IPS-15b (cell line): ENCODE results near the gene HOXA10.

Source experiments
- H3K27me3 ChIP-seq: one replicate; pipeline ENCODE4 v1.6.1; 2013; ENCODE audit warnings: low read length; ENCODE audit not compliant: control insufficient read depth, insufficient read depth
- H3K36me3 ChIP-seq: one replicate; pipeline ENCODE4 v1.6.1; 2013; ENCODE audit warnings: low read length; ENCODE audit not compliant: control insufficient read depth, insufficient read depth
- H3K4me1 ChIP-seq: one replicate; pipeline ENCODE4 v1.6.1; 2013; ENCODE audit warnings: mild to moderate bottlenecking, low read length; ENCODE audit not compliant: control insufficient read depth, insufficient read depth
- H3K4me3 ChIP-seq: one replicate; pipeline ENCODE4 v1.5.1; 2013; ENCODE audit warnings: low read depth, low read length
- H3K9ac ChIP-seq: one replicate; pipeline ENCODE4 v1.6.1; 2013; ENCODE audit warnings: low read depth, mild to moderate bottlenecking, low read length
- H3K9me3 ChIP-seq: one replicate; pipeline ENCODE4 v1.6.1; 2013; ENCODE audit warnings: mild to moderate bottlenecking, low read length; ENCODE audit not compliant: control insufficient read depth, insufficient read depth

HOXA10 gene

DNA sequence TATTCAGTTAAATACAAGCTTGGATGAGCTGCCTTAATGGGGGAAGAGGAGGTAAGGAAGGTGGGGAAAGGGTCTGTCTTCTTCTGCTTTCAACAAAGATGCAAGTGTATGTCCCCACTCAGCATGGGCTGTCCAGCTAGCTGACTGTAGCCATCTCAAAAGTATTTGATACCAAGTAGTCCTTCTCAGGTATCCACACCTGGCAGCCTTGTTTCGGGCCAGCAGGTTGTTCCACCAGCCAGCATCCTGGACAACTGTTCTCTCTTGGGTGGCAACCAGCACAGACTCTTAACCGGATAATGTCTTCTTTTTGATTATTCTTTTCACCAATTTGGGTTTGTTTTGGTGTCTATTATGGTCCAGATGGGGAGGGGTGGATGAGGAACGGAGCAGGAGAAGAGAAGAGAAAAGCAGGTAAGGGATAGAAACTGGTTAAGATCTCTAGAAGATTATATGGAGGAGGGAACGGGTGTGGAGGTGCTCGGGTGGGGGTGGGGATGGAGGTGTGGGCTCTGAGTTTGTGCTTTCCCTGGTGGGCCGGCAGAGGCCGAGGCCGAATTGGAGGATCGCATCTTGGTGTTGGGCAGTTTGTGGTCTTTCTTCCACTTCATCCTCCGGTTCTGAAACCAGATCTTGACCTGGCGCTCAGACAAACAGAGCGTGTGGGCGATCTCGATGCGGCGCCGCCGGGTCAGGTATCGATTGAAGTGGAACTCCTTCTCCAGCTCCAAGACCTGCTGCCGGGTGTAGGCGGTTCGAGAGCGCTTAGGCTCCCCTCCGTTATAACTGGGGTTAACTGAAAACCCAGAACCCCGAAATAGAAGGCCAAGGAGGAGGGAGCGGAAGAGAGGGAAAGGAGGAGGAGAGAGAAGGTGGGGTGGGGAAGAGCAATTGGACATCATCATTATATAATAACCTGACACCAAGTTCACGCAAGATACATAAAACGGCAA is 45.1 kb downstream of the HOXA10 start:
- Histone ChIP-seq H3K9ac (no peak overlapping the region), H3K4me3 (peak overlapping the region; percentile 3), H3K27me3 (peaks cover 92% of the 10 kb centered on the region)

DNA sequence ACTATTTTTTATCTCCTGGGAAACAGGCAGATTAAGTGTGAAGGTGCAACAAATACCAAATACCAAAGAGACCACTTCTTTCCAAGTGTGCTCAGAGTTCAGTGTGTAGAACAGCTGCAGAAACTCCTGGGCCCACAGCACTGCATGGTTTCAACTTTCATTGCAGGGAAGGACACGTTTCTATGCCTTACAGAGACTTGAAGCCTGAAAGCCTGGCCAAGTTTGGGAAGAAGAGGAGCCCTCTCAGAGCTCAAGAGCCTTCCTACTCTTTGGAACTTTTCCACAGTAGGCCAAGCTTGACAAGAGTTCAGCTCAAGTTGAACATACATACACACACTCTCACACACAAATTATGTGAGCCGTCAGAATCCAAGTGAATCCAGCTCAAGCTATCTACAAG is 46.1 kb downstream of the HOXA10 start:
- Histone ChIP-seq H3K36me3 (no peaks in the 10 kb centered on the region), H3K27me3 (peaks cover 92% of the 10 kb centered on the region), H3K4me3 (peak overlapping the region; percentile 14), H3K9ac (no peak overlapping the region), H3K4me1 (no peaks in the 10 kb centered on the region), H3K9me3 (no peaks in the 10 kb centered on the region)

More for the DNA sequence above, 45.1 kb downstream of the HOXA10 start:
- Histone ChIP-seq H3K36me3 (no peaks in the 10 kb centered on the region), H3K9me3 (no peaks in the 10 kb centered on the region), H3K4me1 (no peaks in the 10 kb centered on the region)

DNA sequence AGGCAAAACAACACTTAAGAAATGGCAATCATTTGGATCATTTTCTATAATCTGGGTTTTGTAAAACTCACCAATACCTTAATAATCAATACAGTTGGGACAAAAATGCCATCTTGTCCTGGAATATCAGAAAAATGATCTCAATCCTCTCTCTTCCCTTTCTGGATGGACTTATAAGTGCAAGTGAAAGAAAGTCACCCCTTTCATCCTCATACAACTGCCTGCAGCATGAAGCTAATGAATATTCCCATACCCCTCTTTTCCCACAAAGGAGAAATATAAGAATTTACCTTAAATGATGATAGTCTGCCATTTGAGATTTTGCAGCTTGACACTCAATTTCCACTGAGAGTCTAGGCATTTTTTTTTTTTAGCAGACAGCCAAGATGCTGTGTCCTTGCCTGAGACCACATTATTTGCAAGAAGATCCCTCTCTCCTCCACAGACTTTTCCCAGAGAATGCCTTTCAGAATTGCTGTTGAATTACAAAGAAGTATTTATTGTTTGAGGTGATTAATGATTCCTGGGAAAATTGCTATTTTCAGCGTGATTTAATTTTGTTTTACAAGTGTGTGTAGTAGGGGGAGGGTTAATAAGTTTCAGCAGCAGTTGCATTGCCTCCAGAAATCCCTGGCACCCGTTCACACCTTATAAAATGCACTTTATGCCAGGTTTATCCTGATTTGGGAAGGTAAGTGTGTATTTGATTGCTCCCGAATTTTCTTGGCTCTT is 47.4 kb downstream of the HOXA10 start:
- no peaks in the 10 kb centered on the region for H3K4me1 ChIP-seq
- no peak overlapping the region for H3K9ac ChIP-seq
- H3K9me3 ChIP-seq, result no peaks in the 10 kb centered on the region
- no peak overlapping the region for H3K4me3 ChIP-seq
- H3K27me3 ChIP-seq, result peaks cover 92% of the 10 kb centered on the region
- no peaks in the 10 kb centered on the region for H3K36me3 ChIP-seq

DNA sequence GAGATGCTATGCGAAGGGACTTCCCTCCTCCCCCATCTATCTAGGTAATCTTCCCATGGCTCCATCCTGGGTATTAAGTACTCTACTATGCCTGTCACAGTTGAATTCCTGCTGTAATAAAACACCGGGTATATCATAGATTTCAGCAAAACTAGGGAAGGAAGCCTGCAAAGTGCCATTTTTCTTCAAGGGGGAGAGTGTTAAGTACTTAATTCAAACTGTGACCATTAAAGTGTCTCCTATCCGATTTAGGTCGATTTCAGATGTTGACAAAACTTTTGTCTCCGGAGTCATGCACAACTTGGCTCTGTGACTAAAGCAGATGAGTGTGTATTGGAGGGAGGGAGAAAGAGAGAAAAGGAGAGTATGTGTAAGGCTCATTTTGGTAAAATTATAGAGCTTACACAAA is 48.1 kb downstream of the HOXA10 start:
- Histone ChIP-seq H3K9me3 (no peaks in the 10 kb centered on the region), H3K27me3 (peaks cover 92% of the 10 kb centered on the region), H3K4me3 (no peak overlapping the region), H3K9ac (no peak overlapping the region), H3K36me3 (no peaks in the 10 kb centered on the region), H3K4me1 (no peaks in the 10 kb centered on the region)

DNA sequence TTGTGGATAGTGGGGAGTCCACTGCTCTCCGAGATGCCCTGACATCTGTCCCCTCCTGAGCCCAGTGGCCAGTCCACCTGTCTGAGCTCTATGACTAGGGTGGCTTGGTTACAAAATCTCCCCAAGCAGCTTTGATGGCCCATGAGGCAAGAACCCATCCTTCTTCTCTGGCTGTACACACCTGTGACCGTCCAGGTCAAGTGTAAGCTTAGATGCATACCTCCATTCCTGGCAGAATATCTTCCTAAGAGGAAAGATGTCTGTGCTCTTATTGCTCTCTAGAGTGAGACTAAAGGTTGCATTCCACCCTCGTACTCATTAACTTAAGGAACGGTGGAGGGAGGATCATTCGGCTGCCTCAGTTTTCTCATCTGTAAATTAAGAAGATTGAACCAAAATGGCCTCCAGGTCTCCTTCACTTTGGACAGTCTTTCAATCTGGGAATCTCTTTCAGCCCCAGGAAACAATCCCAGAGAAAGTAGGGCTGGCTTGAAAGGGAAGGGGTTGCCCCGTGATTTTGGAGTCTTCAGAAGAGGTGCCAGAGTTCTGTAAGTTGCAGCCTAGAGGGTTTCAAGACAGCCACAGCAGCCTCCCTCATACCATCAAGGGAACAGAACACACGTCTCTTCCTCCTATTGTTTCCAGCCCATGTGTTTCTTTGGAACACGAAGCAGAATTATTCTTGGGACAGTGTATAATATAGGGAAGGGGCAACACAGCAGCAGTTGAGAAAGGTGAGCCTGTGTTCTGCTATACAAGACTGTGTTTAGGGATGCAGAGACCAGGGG is 49.0 kb downstream of the HOXA10 start:
- H3K27me3 ChIP-seq, result peaks cover 100% of the 10 kb centered on the region
- peak overlapping the region; percentile 33 for H3K4me3 ChIP-seq
- no peaks in the 10 kb centered on the region for H3K36me3 ChIP-seq
- H3K4me1 ChIP-seq, result no peaks in the 10 kb centered on the region
- no peaks in the 10 kb centered on the region for H3K9me3 ChIP-seq
- no peak overlapping the region for H3K9ac ChIP-seq

DNA sequence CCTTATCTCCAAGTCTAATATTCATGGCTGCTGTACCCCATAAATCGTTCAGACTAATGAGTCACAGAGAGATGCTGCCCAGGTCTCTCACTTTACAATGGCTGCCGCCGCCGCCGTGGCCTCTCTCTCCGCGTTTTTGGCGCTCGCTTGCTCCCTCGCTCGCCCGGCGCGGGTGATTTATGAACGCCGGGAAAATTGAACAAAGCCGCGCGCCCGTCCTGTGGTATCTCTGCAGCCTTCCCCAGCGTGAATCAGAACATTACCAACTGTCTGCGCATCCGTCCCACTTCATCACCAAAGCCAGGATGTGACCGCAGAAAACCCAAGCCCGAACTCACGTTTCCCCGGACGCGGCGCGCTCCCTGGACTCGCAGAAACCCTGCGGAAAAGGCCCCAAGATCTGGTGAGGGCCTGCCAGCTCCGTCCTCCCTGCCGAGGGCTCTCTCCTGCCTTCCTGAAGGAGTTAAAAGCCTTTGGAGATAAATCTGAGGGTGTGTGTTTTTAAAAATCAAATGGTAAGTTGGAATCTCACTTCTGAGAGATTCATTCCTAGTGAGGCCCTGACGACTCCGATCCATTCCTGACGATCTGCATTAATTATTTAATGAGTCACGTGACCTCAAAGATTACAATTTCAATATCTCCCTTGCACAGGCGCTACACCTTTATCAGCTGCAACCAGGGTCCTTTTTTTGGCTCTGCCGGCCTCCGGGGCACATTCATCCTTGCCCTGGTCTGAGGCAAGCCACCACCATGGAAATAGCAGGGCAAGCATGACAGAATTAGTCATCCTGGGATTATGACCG is 49.8 kb downstream of the HOXA10 start:
- Histone ChIP-seq H3K9ac (no peak overlapping the region), H3K36me3 (no peaks in the 10 kb centered on the region), H3K9me3 (no peaks in the 10 kb centered on the region), H3K4me1 (no peaks in the 10 kb centered on the region), H3K27me3 (peaks cover 100% of the 10 kb centered on the region), H3K4me3 (peak overlapping the region; percentile 33)

DNA sequence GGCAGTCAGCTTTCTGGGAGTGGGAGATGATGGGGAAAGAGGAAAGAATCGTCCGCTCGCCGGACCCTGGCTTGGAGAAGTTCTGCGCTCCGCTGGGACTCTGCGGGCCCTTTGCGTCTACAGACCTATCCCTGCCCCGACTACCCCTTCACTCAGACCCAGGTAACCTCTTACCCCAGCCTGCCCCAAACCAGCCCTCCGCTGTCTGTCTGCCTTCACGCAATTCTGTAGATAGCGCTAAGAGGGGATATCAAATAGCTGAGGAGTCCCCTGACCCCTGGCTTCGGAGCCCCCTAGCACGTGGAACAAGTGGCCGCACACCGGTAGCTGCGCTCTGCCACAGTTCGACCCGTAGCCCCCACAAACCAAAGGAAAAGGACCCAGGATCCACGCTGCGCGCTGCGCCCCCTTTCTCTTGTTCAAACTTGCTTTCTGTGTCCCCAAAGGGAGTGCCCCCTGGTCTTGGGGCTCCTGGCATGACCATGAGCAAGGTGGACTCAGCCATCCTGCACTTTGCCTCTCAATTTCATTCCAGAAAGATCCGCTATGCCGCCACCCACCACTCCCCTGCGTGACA is 50.6 kb downstream of the HOXA10 start:
- no peaks in the 10 kb centered on the region for H3K9me3 ChIP-seq
- H3K4me1 ChIP-seq, result no peaks in the 10 kb centered on the region
- H3K27me3 ChIP-seq, result peaks cover 100% of the 10 kb centered on the region
- H3K36me3 ChIP-seq, result no peaks in the 10 kb centered on the region
- H3K9ac ChIP-seq, result no peak overlapping the region
- H3K4me3 ChIP-seq, result peak overlapping the region; percentile 33

DNA sequence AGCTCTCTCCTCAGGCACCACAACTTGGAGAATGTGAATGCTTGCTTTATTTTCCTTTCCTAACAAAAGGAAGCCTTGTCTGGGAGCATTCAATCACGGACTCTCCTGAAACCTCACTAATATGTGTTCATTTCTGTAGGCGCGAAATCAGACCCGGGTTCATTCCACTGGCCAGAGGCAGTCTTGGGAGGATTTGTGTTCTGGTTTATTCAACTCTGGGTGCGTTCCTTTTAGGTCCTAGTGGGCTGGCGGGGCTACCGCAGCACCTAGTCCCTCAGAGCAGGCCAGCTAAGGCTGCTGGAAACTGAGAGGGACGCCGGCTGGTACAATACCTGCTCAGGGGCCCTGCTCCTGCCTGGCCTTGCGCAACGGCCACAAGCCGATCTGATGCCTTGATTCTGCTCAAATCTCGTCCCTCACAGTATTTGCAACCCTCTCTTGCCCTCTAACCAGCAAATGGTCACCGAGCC is 51.1 kb downstream of the HOXA10 start:
- peak overlapping the region; percentile 33 for H3K4me3 ChIP-seq
- peaks cover 100% of the 10 kb centered on the region for H3K27me3 ChIP-seq
- no peaks in the 10 kb centered on the region for H3K9me3 ChIP-seq
- H3K36me3 ChIP-seq, result no peaks in the 10 kb centered on the region
- H3K4me1 ChIP-seq, result no peaks in the 10 kb centered on the region
- H3K9ac ChIP-seq, result no peak overlapping the region

DNA sequence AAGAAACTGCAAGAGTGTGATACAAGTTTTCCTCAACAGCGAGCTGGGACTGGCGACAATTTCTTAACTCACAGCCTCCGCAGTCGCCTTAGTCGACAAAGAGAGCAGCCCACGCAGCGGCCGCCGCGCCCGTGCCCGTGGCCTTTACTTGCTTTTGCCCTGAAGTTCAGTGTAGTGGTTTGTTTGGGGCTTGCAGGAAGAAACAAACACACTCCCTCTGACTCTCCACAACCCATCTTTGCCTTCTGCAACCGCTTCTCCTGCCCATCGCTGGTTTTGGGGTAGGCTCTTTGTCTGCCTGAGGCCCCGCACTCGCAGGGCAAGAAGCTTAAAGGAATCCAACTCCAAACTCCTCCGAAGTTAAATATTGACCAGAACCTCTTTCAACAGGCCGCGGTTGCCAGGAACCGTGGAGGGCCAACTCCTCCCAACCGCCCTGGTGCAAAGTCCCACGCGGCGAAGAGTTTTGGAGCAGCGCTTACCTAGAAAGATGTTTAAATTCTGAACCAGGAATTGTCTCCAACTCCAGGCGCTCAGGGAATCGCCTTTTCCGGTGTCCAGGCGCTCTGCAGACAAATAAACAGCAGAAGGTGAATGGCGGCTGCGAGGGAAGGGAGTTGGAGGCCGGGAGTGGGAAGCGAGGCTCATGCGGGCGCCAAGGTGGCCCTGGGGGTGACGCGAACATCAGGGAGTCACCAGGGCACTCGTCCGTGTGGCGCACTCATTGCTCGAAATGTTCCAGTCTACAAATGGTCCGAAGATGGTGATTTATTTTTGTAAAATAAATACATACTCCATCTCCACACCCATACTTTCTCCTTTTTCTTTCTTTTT is 51.8 kb downstream of the HOXA10 start:
- no peaks in the 10 kb centered on the region for H3K9me3 ChIP-seq
- H3K9ac ChIP-seq, result no peak overlapping the region
- no peaks in the 10 kb centered on the region for H3K4me1 ChIP-seq
- no peaks in the 10 kb centered on the region for H3K36me3 ChIP-seq
- peaks cover 100% of the 10 kb centered on the region for H3K27me3 ChIP-seq
- H3K4me3 ChIP-seq, result no peak overlapping the region

DNA sequence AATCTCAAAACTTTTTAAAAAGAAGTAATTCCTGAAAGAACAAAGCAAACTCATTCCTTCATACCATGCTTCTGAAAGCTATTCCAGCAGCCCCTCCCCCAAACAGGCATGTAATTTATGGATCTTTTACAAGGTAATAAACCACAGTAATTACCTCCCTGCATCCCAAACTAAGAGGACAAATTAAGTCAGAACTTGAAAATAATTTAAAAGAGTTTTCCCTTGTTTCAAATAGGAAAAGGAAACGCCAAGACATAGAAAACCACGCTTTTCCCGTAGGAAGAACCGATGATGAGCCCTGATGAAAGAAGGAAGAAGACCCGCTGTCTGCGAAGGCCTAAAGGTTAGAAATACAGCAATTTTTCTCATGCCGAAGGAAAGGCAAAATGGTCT is 52.4 kb downstream of the HOXA10 start:
- H3K4me3 ChIP-seq, result no peak overlapping the region
- no peaks in the 10 kb centered on the region for H3K36me3 ChIP-seq
- H3K27me3 ChIP-seq, result peaks cover 100% of the 10 kb centered on the region
- no peaks in the 10 kb centered on the region for H3K9me3 ChIP-seq
- no peak overlapping the region for H3K9ac ChIP-seq
- H3K4me1 ChIP-seq, result no peaks in the 10 kb centered on the region
